NT2/D1 (cell line): ENCODE measurements around the gene SLC7A5.

Experiments used
- DNase-seq: peaks from one replicate; pipeline ENCODE4 v3.0.0-alpha.2; 2011; ENCODE audit warnings: low read depth, low spot score
- H3K27me3 ChIP-seq: 2 replicates; pipeline ENCODE4 v1.6.0; 2011; ENCODE audit warnings: mild to moderate bottlenecking; ENCODE audit not compliant: insufficient read length, insufficient read depth
- H3K36me3 ChIP-seq: 2 replicates; pipeline ENCODE4 v1.6.1; 2011; ENCODE audit warnings: mild to moderate bottlenecking, low read length, mixed read lengths; ENCODE audit not compliant: insufficient read depth, insufficient read length
- H3K4me1 ChIP-seq: 2 replicates; pipeline ENCODE4 v1.5.1; 2011; ENCODE audit not compliant: insufficient read depth, insufficient read length
- H3K4me3 ChIP-seq: 2 replicates; pipeline ENCODE4 v1.5.1; 2011; ENCODE audit warnings: low read depth; ENCODE audit not compliant: insufficient read length
- H3K9ac ChIP-seq: 2 replicates; pipeline ENCODE4 v1.6.0; 2011; ENCODE audit warnings: low read depth; ENCODE audit not compliant: insufficient read length
- H3K9me3 ChIP-seq: 2 replicates; pipeline ENCODE4 v1.5.1; 2011; ENCODE audit warnings: mild to moderate bottlenecking, low read length; ENCODE audit not compliant: insufficient read depth
- SUZ12 ChIP-seq: IDR thresholded peaks from 2 replicates; pipeline ENCODE4 v1.6.1; 2011; ENCODE audit not compliant: insufficient read length, insufficient read depth; ENCODE audit errors: extremely low read depth
- YY1 ChIP-seq: IDR thresholded peaks from 2 replicates; pipeline ENCODE4 v1.6.1; 2011; ENCODE audit not compliant: insufficient read length, insufficient read depth
- ZNF274 ChIP-seq: IDR thresholded peaks from 2 replicates; pipeline ENCODE4 v1.6.1; 2011; ENCODE audit warnings: mild to moderate bottlenecking, low read depth, low read length

The SLC7A5 gene

DNA sequence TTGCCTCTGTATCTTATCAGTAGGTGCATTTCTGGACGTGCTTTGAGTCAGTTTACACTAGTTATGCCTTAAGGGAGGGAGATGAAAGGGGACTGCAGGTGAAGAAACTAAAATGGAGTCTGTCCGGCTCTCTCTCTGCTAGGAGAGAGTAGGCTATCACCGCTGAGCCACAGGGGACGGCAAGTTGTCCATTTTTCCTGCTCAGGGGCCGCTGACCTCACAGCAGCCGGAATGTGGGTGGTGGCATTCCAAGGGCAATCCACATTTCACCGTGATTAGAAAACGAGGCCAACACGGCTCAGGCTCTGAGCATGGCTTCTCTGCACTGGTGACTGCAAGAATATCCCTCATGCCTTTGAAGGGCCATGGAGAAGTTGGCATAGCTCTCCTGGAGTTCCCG lies 84.5 kb downstream of the SLC7A5 start:
- Histone ChIP-seq H3K27me3 (peaks cover 3% of the 10 kb centered on the region), H3K9me3 (no peaks in the 10 kb centered on the region), H3K4me1 (peaks cover 5% of the 10 kb centered on the region), H3K36me3 (no peaks in the 10 kb centered on the region), H3K9ac (no peak overlapping the region), H3K4me3 (no peak overlapping the region)
- DNase-seq, result no peak
- no peak for TF ChIP-seq YY1
- TF ChIP-seq SUZ12, result no peak
- TF ChIP-seq ZNF274, result no peak

DNA sequence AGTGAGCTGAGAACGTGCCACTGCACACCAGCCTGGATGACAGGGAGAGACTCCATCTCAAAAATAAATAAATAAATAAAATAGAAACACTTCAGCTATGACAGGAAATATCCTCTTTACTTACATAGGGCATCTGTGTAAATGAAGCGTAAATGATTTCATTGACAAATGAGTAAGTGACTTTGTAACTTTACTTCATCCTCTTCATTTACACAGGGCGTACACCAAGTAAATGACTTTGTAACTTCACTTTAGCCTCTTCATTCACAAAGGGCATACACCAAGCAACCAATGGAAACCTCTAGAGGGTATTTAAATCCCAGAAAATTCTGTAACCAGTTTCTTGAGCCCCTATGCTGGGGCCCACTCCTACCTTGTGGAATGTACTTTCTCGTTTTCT lies 87.3 kb downstream of the SLC7A5 start:
- no peak for DNase-seq
- Histone ChIP-seq H3K9me3 (no peaks in the 10 kb centered on the region), H3K36me3 (no peaks in the 10 kb centered on the region), H3K4me3 (no peak overlapping the region), H3K27me3 (peaks cover 3% of the 10 kb centered on the region), H3K4me1 (peaks cover 13% of the 10 kb centered on the region), H3K9ac (no peak overlapping the region)
- no peak for TF ChIP-seq SUZ12
- no peak for TF ChIP-seq ZNF274
- no peak for TF ChIP-seq YY1

DNA sequence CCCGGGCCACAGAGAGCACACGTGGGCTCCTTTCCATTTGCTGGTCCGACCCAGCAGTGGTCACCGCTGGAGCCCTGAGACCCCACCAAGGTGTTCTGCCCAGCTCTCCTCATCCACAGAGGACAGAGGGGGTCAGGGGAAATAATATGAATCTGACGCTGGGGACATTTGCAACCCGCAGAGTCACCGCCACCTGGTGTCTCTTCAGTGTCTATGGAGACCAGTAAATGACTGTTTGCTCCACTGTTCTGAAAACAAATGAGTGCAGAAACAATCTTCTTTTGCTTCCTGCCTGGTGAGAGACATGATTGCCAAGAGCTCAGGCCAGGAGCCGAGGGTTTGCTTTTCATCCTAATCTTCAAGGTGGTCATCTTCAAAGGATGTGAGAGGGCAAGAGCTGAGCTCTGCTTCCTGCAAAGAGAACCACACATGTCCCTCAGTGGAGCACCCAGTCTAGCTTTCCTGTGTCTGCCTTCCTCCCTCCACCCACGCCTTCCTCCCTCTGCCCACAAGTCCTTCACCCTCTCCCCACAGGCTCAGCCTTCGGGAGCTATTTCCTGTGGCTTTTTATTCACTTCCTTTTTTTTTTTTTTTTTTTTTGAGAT lies 88.8 kb downstream of the SLC7A5 start:
- Histone ChIP-seq H3K36me3 (no peaks in the 10 kb centered on the region), H3K4me3 (no peak overlapping the region), H3K9me3 (no peaks in the 10 kb centered on the region), H3K27me3 (peaks cover 3% of the 10 kb centered on the region), H3K4me1 (peaks cover 13% of the 10 kb centered on the region), H3K9ac (no peak overlapping the region)
- no peak for DNase-seq
- TF ChIP-seq SUZ12 (no peak), ZNF274 (no peak), YY1 (no peak)
